ENCODE results near the gene CWC27.
"Not testable (repeated sequence)": the region's sequence is repeated elsewhere in the genome, so short reads cannot be mapped to it uniquely, and the experiment has no call there.

DNA sequence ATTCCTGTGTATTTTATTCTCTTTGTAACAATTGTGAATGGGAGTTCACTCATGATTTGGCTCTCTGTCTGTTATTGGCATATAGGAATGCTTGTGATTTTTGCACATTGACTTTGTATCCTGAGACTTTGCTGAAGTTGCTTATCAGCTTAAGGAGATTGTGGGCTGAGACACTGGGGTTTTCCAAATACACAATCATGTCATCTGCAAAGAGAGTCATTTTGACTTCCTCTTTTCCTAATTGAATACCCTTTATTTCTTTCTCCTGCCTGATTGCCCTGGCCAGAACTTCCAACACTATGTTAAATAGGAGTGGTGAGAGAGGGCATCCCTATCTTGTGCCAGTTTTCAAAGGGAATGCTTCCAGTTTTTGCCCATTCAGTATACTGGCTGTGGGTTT lies 138.7 kb downstream of the CWC27 start:
- not testable (repeated sequence) for TF ChIP-seq EZH2 (IDR thresholded peaks at IDR 0.05)
- TF ChIP-seq, protein P1, sequence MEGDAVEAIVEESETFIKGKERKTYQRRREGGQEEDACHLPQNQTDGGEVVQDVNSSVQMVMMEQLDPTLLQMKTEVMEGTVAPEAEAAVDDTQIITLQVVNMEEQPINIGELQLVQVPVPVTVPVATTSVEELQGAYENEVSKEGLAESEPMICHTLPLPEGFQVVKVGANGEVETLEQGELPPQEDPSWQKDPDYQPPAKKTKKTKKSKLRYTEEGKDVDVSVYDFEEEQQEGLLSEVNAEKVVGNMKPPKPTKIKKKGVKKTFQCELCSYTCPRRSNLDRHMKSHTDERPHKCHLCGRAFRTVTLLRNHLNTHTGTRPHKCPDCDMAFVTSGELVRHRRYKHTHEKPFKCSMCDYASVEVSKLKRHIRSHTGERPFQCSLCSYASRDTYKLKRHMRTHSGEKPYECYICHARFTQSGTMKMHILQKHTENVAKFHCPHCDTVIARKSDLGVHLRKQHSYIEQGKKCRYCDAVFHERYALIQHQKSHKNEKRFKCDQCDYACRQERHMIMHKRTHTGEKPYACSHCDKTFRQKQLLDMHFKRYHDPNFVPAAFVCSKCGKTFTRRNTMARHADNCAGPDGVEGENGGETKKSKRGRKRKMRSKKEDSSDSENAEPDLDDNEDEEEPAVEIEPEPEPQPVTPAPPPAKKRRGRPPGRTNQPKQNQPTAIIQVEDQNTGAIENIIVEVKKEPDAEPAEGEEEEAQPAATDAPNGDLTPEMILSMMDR (IDR thresholded peaks at IDR 0.05), result not testable (repeated sequence)
